HepG2 (cell line): ENCODE measurements around the gene PDSS2. TPM values are rescaled to one million over a fixed set of nuclear protein-coding genes. Genes with fewer than 3 reads are reported as not detected.

ENCODE experiments used
- ATAC-seq: fragments of 200-7000 bp; cut with Tn5 transposase; 3 replicates; pipeline ENCODE4 v1.9.1; 2020; ENCODE audit warnings: mild to moderate bottlenecking, moderate library complexity
- BruUV-seq: library from RNA; stranded (reverse); fragments of 400-500 nt; replicated peaks from 2 replicates; lab custom pipeline; 2021; lab: Mats Ljungman, UMichigan
- CTCF ChIA-PET: fragments of 300-600 bp; formaldehyde crosslinking; extraction: SDS; loops from one replicate; lab custom pipeline; 2021; ENCODE audit warnings: low total read pairs, inconsistent platforms, low intra/inter-chr PET ratio; lab: Yijun Ruan, JAX
- POLR2A ChIA-PET: fragments of 350-600 bp; sonication (Branson Sonifier 250); formaldehyde crosslinking; loops from one replicate; lab custom pipeline; 2020; ENCODE audit warnings: antibody characterized with exemption, inconsistent platforms; lab: Yijun Ruan, JAX
- DNase-seq: peaks from one replicate; pipeline ENCODE4 v3.0.0-alpha.2; 2015; ENCODE audit warnings: low spot score
- FAIRE-seq: peaks from 3 replicates; lab custom pipeline; 2011; peaks lifted over from hg19 to GRCh38; lab: Jason Lieb, UNC
- H2AFZ ChIP-seq: one replicate; pipeline ENCODE4 v1.6.1; 2011; ENCODE audit warnings: low read length, inconsistent platforms
- H3K27ac ChIP-seq: fragments of 300-600 bp; 3 replicates; pipeline ENCODE4 v1.8.0; 2011; ENCODE audit warnings: mixed run types, mild to moderate bottlenecking, mixed read lengths, low read length, inconsistent platforms; ENCODE audit not compliant: insufficient read depth; ENCODE audit errors: extremely low read length
- H3K27me3 ChIP-seq, 2 experiments: fragments of 200-600 bp in 1 of 2; 2 replicates in 1 of 2; 3 replicates in 1 of 2; pipeline versions ENCODE4 v1.6.0 to v1.8.0; 2011; ENCODE audit warnings: low read length in 2 of 2, mild to moderate bottlenecking in 2 of 2, moderate library complexity in 2 of 2, inconsistent platforms in 1 of 2; ENCODE audit not compliant: insufficient read depth in 2 of 2, control insufficient read depth in 1 of 2
- H3K36me3 ChIP-seq, 2 experiments: fragments of 200-600 bp in 1 of 2; replicated peaks in 1 of 2; 2 replicates in 1 of 2; 3 replicates in 1 of 2; pipeline versions ENCODE4 v1.5.1 to v1.8.0; 2011; ENCODE audit warnings: low read length in 2 of 2, inconsistent platforms in 1 of 2; ENCODE audit not compliant: insufficient read depth in 2 of 2, control insufficient read depth in 1 of 2
- H3K4me1 ChIP-seq: 2 replicates; pipeline ENCODE4 v1.5.1; 2012; ENCODE audit warnings: low read length, inconsistent platforms; ENCODE audit not compliant: insufficient read depth
- H3K4me2 ChIP-seq: 2 replicates; pipeline ENCODE4 v1.6.0; 2011; ENCODE audit warnings: low read depth, low read length, inconsistent platforms
- H3K4me3 ChIP-seq, 3 experiments: fragments of 200-600 bp in 1 of 3; sonication (generic), shearing (Covaris generic) in 1 of 3; replicated peaks in 1 of 3; 2 replicates each; pipeline ENCODE4 v1.5.1; 2011 to 2016; ENCODE audit warnings: low read length in 3 of 3, inconsistent platforms in 2 of 3, low read depth in 2 of 3, mild to moderate bottlenecking in 2 of 3, control low read depth in 1 of 3, mixed read lengths in 1 of 3; ENCODE audit not compliant: insufficient read depth in 1 of 3
- H3K79me2 ChIP-seq: one replicate; pipeline ENCODE4 v1.6.1; 2011; ENCODE audit warnings: low read length, inconsistent platforms; ENCODE audit not compliant: insufficient read depth
- H3K9ac ChIP-seq: 2 replicates; pipeline ENCODE4 v1.6.0; 2011; ENCODE audit warnings: mild to moderate bottlenecking, low read depth, low read length, inconsistent platforms; ENCODE audit not compliant: insufficient read depth
- H3K9me3 ChIP-seq: 2 replicates; pipeline ENCODE4 v1.5.1; 2012; ENCODE audit warnings: mild to moderate bottlenecking, low read length
- H4K20me1 ChIP-seq: 2 replicates; pipeline ENCODE4 v1.6.0; 2011; ENCODE audit warnings: inconsistent platforms, mild to moderate bottlenecking, low read length, moderate library complexity; ENCODE audit not compliant: insufficient read depth
- KAT2B ChIP-seq: fragments of 150-350 bp; IDR thresholded peaks from 2 replicates; pipeline ENCODE4 v1.6.1; 2014; ENCODE audit warnings: low read depth, low read length, borderline replicate concordance
- PRMT3 ChIP-seq: sonication (generic); formaldehyde crosslinking; IDR thresholded peaks from 2 replicates; pipeline ENCODE4 v1.8.1; 2022; ENCODE audit warnings: low read depth, mild to moderate bottlenecking, moderate library complexity, missing genetic modification reagents, borderline replicate concordance
- RFX3 ChIP-seq: IDR thresholded peaks from 2 replicates; pipeline ENCODE4 v1.6.1; 2016; ENCODE audit warnings: missing biosample characterization, missing genetic modification reagents
- STAG1 ChIP-seq: sonication (generic); formaldehyde crosslinking; IDR thresholded peaks from 2 replicates; pipeline ENCODE4 v1.4.0; 2020; ENCODE audit warnings: missing genetic modification reagents
- ZC3H4 ChIP-seq: sonication (generic); formaldehyde crosslinking; IDR thresholded peaks from 2 replicates; pipeline ENCODE4 v1.4.0; 2020; ENCODE audit warnings: missing genetic modification reagents, borderline replicate concordance
- ZNF496 ChIP-seq: sonication (generic); formaldehyde crosslinking; IDR thresholded peaks from 2 replicates; pipeline ENCODE4 v1.8.1; 2023; ENCODE audit warnings: mild to moderate bottlenecking, moderate library complexity, missing genetic modification reagents; ENCODE audit not compliant: insufficient replicate concordance
- ZNF773 ChIP-seq: sonication (generic); formaldehyde crosslinking; IDR thresholded peaks from 2 replicates; pipeline ENCODE4 v1.4.0; 2020; ENCODE audit warnings: missing genetic modification reagents, borderline replicate concordance
- WGBS: methylation state at CpG from one replicate; pipeline ENCODE4 v1.1.6; 2017; ENCODE audit warnings: low lambda C conversion rate; 5-methylcytosine and 5-hydroxymethylcytosine counted together
- in situ Hi-C: cut with HindIII; loops from 2 replicates; pipeline ENCODE4 v1.10.0; 2017; ENCODE audit warnings: low pct_unique_long_range_greater_than_20kb; ENCODE audit not compliant: extremely low pct_ligation_motif_present
- intact Hi-C: fragments of 100-400 bp; cut with micrococcal nuclease; formaldehyde crosslinking; loops from one replicate; pipeline ENCODE4 v1.10.0; 2022; ENCODE audit not compliant: unreplicated experiment
- polyA plus RNA-seq, 8 experiments: library from polyadenylated mRNA; depleted of rRNA in 3 of 8; stranded (reverse) in 7 of 8; unstranded in 1 of 8; fragments of >200 nt; fragmentation: Illumina TruSeq in 4 of 8; extraction: Trizol in 4 of 8; gene quantifications; 2 replicates each; pipeline versions ENCODE4 v1.2.1 to v1.2.3, GENCODE V29; 2011 to 2016; ENCODE audit warnings: low read depth in 4 of 8, missing spikeins in 1 of 8, mixed read lengths in 1 of 8; ENCODE audit not compliant: insufficient read depth in 1 of 8
- total RNA-seq, 5 experiments: library from RNA; depleted of rRNA; stranded (reverse); fragments of >200 nt; fragmentation: Illumina TruSeq; extraction: Trizol; gene quantifications; 2 replicates each; pipeline ENCODE4 v1.2.3, GENCODE V29; 2016; ENCODE audit warnings: low read depth in 1 of 5
- TF ChIP-seq, protein P1 (sequence below): sonication (generic); formaldehyde crosslinking; IDR thresholded peaks from 2 replicates; pipeline ENCODE4 v1.5.0; 2020; ENCODE audit warnings: mild to moderate bottlenecking, missing genetic modification reagents, moderate library complexity
- TF ChIP-seq, protein P2 (sequence below): sonication (generic); formaldehyde crosslinking; IDR thresholded peaks from 2 replicates; pipeline ENCODE4 v1.5.0; 2020; ENCODE audit warnings: missing genetic modification reagents
- TF ChIP-seq, protein P3 (sequence below): sonication (generic); formaldehyde crosslinking; IDR thresholded peaks from 2 replicates; pipeline ENCODE4 v1.8.0; 2023; ENCODE audit warnings: mild to moderate bottlenecking, missing genetic modification reagents

The PDSS2 gene
- total and polyA plus RNA-seq, 2 of the 13 experiments (the other 11 are each of a cell fraction or from before 2014, with no cell fraction given), result 16.2 to 17.0 TPM

DNA sequence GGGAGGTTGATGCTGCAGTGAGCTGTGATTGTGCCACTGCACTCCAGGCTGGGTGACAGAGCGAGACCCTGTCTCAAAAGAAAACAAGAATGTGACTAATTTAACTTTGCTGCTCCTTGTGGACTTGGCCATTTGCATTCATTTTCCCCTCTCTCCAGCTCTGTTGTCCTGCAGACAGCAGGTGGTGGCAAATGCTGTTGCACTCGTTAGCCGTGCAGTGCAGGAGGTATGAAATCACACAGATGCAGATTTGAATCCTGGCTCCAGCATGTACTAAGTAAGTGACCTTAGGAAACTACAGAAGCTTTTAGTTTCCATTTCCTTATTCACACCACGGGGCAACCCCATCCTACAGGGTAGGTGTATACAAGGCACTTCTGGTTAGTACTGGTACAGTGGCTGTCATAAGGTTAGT, 334.4 kb downstream of the PDSS2 start:
- H3K4me2 ChIP-seq, result no peak overlapping the region; the same call in 1 of the 2 replicates
- H3K9ac ChIP-seq, result no peak overlapping the region
- CTCF ChIA-PET, result no interaction called here
- DNase-seq (no peak), FAIRE-seq (no peak), ATAC-seq (peak; percentile 57)
- 7% methylated on average over 4 of the region's 4 CpGs for WGBS
- peaks cover 20% of the 10 kb centered on the region for H3K4me1 ChIP-seq
- no peaks in the 10 kb centered on the region for H3K79me2 ChIP-seq
- H3K36me3 ChIP-seq, result no peaks in the 10 kb centered on the region
- H3K27me3 ChIP-seq, result no peaks in the 10 kb centered on the region
- no peaks in the 10 kb centered on the region for H3K9me3 ChIP-seq
- BruUV-seq, result no TSS peak
- no peak overlapping the region for H2AFZ ChIP-seq
- no peak overlapping the region for H3K27ac ChIP-seq
- TF ChIP-seq STAG1 (0 out of 2 replicates have a peak, but pooled peaks have one; percentile 10), ZNF773 (CRISPR knock-in tag) (no peak)
- TF ChIP-seq, protein P1, sequence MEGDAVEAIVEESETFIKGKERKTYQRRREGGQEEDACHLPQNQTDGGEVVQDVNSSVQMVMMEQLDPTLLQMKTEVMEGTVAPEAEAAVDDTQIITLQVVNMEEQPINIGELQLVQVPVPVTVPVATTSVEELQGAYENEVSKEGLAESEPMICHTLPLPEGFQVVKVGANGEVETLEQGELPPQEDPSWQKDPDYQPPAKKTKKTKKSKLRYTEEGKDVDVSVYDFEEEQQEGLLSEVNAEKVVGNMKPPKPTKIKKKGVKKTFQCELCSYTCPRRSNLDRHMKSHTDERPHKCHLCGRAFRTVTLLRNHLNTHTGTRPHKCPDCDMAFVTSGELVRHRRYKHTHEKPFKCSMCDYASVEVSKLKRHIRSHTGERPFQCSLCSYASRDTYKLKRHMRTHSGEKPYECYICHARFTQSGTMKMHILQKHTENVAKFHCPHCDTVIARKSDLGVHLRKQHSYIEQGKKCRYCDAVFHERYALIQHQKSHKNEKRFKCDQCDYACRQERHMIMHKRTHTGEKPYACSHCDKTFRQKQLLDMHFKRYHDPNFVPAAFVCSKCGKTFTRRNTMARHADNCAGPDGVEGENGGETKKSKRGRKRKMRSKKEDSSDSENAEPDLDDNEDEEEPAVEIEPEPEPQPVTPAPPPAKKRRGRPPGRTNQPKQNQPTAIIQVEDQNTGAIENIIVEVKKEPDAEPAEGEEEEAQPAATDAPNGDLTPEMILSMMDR (CRISPR knock-in tag), result peak; percentile 20; the same call in 1 of the 2 replicates
- POLR2A ChIA-PET, result no interaction called here
- no peak overlapping the region for H3K4me3 ChIP-seq
- intact Hi-C loops, result no loop called here
- H4K20me1 ChIP-seq, result no peaks in the 10 kb centered on the region
- in situ Hi-C loops, result no loop called here

DNA sequence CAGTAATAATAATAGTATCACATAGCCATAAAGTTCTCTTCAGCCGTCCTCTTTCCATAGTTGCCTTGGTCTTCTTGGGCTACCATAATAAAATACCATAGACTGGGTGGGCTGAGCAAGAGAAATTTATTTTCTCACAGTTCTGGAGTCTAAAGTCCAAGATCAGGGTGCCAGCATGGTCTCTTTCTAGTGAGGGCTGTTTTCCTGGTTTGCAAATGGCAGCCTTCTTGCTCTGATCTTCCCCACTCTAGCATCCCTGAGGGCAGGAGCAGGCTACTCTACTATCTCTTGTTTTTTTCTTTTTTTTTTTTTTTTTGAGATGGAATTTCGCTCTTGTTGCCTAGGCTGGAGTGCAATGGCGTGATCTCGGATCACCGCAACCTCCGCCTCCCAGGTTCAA, 335.9 kb downstream of the PDSS2 start:
- Histone ChIP-seq H3K9me3 (no peaks in the 10 kb centered on the region), H3K27me3 (no peaks in the 10 kb centered on the region), H3K79me2 (no peaks in the 10 kb centered on the region), H3K36me3 (no peaks in the 10 kb centered on the region), H2AFZ (no peak overlapping the region), H3K4me1 (peaks cover 15% of the 10 kb centered on the region), H3K4me2 (no peak overlapping the region), H3K4me3 (no peak overlapping the region), H3K9ac (no peak overlapping the region), H3K27ac (no peak overlapping the region), H4K20me1 (no peaks in the 10 kb centered on the region)
- 84% methylated on average over 6 of the region's 6 CpGs for WGBS
- ChIA-PET POLR2A (no interaction called here), CTCF (no interaction called here)
- FAIRE-seq, result no peak
- intact Hi-C loops (no loop called here), in situ Hi-C loops (no loop called here)
- no peak for ATAC-seq
- no peak for DNase-seq
- no TSS peak for BruUV-seq
- TF ChIP-seq KAT2B, result no peak
- TF ChIP-seq RFX3 (CRISPR knock-in tag), result no peak
- TF ChIP-seq, protein P2, sequence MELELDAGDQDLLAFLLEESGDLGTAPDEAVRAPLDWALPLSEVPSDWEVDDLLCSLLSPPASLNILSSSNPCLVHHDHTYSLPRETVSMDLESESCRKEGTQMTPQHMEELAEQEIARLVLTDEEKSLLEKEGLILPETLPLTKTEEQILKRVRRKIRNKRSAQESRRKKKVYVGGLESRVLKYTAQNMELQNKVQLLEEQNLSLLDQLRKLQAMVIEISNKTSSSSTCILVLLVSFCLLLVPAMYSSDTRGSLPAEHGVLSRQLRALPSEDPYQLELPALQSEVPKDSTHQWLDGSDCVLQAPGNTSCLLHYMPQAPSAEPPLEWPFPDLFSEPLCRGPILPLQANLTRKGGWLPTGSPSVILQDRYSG (CRISPR knock-in tag), result no peak
- TF ChIP-seq, protein P3, sequence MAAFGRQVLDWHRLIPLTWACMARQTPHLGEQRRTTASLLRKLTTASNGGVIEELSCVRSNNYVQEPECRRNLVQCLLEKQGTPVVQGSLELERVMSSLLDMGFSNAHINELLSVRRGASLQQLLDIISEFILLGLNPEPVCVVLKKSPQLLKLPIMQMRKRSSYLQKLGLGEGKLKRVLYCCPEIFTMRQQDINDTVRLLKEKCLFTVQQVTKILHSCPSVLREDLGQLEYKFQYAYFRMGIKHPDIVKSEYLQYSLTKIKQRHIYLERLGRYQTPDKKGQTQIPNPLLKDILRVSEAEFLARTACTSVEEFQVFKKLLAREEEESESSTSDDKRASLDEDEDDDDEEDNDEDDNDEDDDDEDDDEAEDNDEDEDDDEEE (CRISPR knock-in tag), result no peak
- TF ChIP-seq PRMT3, result no peak
- TF ChIP-seq ZC3H4 (CRISPR knock-in tag), result no peak
- no peak for TF ChIP-seq ZNF496 (CRISPR knock-in tag)
